Epidermal melanocyte (primary cell): ENCODE results near the gene CEMIP.
A peak's percentile ranks its signal among the peaks of the same experiment; 100 is the strongest.

Experiments
- DNase-seq: peaks from one replicate; pipeline ENCODE4 v3.0.0; 2011; ENCODE audit warnings: low spot score; ENCODE audit not compliant: insufficient read length

Gene CEMIP

GRCh38 chr15:80778964-80779657 is at the start of gene CEMIP:
Gene CEMIP (plus strand): TSS chr15:80779370. CDS start chr15:80873880, 94,510 bp downstream.
- peak; percentile 59 for DNase-seq

GRCh38 chr15:80730387-80730786 is 48.8 kb upstream of the CEMIP start:
- DNase-seq: no peak

- DNase-seq: no peak
These were observed 48.2 kb upstream of the CEMIP start for GRCh38 chr15:80730926-80731325.

GRCh38 chr15:80732167-80732566 is 47.0 kb upstream of the CEMIP start:
- DNase-seq: no peak

DNA sequence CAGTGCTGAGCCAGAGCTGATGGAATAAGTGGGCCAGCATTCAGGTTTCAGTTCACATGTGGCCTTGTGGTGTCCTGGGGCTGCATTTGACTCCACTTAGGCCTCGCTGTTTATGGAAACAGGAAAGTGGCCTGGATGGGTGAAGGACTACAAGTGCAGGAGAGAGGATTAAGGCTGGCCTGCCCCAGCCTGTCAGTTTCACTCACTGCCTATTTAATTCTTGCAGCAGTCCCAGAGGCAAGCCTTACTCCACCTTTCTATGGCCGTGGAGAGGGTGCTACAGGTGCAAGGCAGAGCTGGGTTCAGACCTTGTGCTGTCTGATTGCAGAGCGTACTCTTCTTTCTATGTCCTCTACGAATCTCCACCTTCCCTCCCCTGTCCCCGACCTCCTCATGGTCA is 46.4 kb upstream of the CEMIP start:
- DNase-seq: no peak

DNA sequence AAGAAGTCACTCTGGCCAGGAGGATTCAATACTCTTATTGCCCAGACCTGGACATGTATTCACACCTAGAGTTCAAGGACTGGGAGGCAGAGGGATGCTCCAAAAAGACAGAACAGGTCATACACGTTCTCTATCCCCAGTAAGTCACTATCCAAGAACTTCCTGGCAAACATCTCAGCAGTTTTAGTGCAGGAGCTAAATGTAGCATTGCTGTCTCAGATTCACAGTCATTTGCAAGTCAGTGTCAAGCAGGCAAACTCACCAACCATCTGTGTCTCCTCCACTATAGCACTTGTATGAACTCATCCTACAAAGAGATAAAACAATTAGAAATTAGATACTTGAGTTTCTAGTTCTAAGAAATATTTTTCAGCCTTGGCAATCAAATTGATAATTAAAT is 45.7 kb upstream of the CEMIP start:
- DNase-seq: no peak

DNA sequence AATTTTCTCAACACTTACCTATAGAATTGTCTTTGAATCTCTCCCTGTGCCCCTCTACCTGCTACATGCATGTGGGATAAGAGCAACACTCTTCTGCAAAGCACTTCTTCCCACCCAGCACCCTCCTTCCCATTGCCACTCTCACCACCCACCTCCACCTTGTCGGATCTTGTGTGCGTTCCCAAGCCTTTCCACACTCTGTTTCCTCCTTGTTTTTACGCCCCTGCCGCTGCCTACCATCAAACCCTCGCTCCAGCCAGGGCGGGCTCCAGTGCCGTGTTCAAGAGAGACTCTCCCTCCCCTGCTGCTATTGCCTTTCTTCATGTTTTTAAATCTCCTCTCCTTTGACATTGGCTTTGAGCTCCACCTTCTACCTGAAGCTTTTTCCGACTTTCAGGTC is 43.8 kb upstream of the CEMIP start:
- DNase-seq: no peak

DNA sequence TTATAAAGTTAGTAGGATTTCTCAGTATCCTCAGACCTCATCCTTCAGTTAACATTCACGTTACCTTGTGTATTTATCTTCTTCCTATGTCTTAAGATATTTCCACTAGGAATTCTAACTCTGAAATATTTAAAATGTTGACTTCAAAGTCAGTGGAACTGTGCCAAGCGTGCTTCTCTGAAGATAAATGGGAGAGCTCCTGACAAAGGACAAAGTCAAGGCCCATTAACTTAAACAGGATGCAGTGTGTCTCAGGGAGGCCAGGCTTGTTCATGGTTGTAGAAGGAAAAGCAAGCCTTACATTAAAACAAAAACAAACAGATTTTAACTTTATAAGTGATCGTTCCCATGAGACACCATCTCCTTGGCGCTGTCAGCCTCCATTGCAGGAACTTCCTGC is 42.6 kb upstream of the CEMIP start:
- no peak for DNase-seq

- DNase-seq: no peak
These were observed 39.3 kb upstream of the CEMIP start for GRCh38 chr15:80739919-80740318.

- DNase-seq: no peak
These were observed 37.1 kb upstream of the CEMIP start for GRCh38 chr15:80742081-80742480.

DNA sequence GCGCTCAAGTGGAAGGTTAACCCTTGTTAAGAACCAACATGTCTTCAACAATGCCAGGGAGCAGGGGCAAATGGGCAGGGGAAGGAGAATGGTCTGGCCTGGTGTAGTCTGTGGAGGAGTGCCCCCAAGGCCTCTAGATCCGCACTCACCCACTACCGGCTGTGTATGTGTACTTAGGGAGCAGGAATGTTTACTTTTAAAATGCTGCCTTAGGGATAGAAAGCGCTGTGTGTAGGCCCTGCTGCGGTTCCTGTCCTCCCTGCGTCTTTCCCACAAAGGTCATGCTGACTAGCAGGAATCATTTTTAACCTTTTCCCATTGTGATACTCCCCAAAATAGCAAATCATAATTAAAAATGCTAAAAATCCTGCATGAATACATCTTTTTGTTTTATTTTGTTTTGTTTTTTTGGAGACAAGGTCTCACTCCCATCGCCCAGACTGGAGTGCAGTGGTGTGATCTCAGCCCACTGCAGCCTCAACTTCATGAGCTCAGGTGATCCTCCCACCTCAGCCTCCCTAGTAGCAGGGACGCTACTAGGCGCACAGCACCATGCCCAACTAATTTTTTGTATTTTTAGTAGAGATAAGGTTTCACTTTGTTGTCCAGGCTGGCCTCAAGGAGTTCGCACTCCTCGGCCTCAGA is 35.9 kb upstream of the CEMIP start:
- DNase-seq: no peak

GRCh38 chr15:80744415-80744814 is 34.8 kb upstream of the CEMIP start:
- no peak for DNase-seq

DNA sequence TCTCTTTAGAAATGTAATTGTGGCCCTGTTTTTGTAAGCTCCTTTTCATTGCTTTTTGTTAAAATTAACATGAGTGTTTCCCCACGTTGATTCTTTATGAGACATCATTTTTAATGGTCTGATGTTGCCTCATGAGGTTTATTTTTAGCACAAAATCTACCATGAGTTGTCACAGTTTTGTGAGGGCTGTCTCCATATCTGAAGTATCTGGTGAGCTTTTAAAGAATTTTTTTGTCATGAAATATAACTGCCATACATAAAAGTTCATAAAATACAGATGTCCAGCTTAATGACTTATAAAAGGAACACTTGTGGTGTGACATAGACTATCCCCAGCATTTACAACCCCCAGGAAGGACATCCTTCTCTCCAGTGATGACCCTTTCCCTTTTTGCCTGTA is 34.3 kb upstream of the CEMIP start:
- DNase-seq: no peak

GRCh38 chr15:80745888-80746287 is 33.3 kb upstream of the CEMIP start:
- DNase-seq: no peak

DNA sequence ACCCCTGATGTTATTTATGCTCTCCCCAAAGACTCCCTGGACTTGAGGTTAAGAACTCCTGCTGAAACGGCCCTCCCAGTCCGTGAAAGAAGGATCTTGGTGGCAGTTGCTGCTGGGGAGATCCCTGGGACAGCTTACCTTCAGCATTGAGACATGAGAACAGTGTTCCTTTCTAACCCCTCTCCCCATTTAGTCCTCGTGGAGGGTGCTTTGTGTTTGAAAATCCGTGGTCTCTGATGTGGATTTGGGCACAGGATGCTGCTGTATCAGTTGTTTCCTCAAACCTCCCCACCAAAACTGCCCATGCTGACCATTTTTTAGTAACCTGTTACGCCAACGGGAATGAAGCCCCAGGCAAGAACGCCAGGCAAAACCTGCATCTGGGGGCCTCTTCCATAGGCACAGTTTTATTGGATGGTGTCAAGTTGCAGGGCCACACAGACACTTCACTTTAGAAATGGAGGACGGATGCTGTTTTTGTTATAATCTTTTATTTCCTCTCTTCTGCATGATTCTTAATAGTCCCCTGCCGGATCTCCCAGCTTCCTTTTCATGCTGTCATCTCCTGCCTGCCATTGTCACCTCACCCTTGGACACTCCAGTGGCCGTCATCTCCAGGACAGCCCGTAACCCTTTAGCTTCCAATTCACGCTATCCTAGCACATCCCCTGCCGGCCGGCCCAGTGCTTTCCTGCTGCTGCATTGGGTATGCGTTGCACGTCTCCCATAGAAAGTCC is 31.7 kb upstream of the CEMIP start:
- DNase-seq: no peak

GRCh38 chr15:80749589-80749988 is 29.6 kb upstream of the CEMIP start:
- no peak for DNase-seq

- no peak for DNase-seq
These were observed 28.6 kb upstream of the CEMIP start for GRCh38 chr15:80750575-80750974.

DNA sequence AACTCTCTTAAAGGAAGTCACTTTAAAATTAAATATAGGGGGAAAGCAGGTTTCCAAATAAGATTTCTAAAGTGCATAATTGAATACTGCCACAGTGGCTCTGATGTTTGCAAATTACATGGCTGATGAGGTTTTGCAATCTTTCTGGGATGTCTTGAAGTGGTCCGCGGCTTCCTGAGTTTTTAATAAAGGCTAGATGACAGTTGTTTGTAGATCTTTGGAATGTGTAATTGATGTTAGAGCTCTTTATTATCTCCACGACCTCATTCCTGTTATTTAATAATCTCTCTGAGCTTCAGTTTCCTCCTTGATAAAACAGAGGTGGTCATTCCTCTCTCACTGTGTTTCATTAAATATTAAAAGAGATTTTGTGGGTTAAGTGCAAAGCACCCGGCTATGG is 27.0 kb upstream of the CEMIP start:
- no peak for DNase-seq

- DNase-seq: no peak
These were observed 26.0 kb upstream of the CEMIP start for GRCh38 chr15:80753161-80753560.

DNA sequence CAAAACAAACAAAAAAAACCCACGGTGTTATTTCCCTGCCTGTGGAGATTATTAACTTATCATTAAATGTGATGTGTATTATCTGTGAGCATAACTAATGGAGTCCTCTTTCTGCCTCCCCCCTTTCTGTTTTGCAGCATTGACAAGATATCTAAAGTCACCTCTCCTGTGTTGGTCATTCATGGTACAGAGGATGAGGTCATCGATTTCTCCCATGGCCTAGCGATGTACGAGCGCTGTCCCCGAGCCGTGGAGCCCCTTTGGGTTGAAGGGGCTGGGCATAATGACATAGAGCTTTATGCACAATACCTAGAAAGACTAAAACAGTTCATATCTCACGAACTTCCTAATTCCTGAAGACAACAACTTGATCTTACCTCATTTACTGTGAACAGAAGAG is 25.2 kb upstream of the CEMIP start:
- DNase-seq: no peak

- no peak for DNase-seq
These were observed 23.3 kb upstream of the CEMIP start for GRCh38 chr15:80755885-80756284.

DNA sequence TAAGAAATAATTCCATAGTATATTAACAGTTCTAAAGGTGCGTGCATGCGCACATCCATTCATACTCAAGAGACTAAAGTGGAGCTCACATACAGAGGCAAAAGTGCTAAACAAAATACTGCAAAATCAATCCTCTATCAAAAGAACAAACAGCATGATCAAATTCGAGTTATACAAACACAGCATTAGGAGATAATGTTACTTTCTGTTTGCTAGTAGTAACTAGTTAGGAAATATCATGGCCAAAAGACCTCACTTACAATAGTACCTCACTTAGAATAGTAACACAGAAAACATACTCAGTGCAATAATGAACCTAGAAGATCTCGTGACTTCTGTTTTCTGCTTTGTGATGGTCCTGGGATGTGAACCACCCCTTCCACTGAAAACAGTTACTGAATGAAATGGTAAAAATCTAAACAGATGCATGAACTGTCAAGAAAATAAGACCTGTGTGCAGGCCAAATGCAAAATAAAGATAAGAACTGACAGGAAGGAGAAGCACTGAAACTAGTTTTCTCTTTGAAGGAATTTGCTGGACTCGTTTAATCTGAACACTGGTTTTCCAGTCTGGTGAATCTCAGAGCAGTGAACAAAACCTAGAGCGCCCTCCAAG is 20.9 kb upstream of the CEMIP start:
- no peak for DNase-seq
